Suprapubic skin (tissue), 4 donors: ENCODE results near the gene SPOCK3.
"Not testable (repeated sequence)": the region's sequence is repeated elsewhere in the genome, so short reads cannot be mapped to it uniquely, and the experiment has no call there.

Source experiments
- CTCF ChIP-seq, 2 donors: fragments of 200-600 bp in 1 of 2; fragments of 450-650 bp in 1 of 2; sonication (generic) in 1 of 2; IDR thresholded peaks; one replicate each; pipeline ENCODE4 v1.5.1; 2016 to 2019; ENCODE audit warnings: antibody characterized with exemption in 2 of 2, mild to moderate bottlenecking in 1 of 2, moderate library complexity in 1 of 2
- EP300 ChIP-seq: sonication (generic); formaldehyde crosslinking; IDR thresholded peaks from one replicate; pipeline ENCODE4 v1.6.1; 2017; ENCODE audit warnings: antibody characterized with exemption
- POLR2A ChIP-seq, 2 donors: fragments of 450-650 bp; IDR thresholded peaks; one replicate each; pipeline ENCODE4 v1.6.1; 2017; ENCODE audit warnings: antibody characterized with exemption in 2 of 2, mild to moderate bottlenecking in 2 of 2, moderate library complexity in 2 of 2
- POLR2AphosphoS5 ChIP-seq, 3 donors: sonication (generic); formaldehyde crosslinking; IDR thresholded peaks; one replicate each; pipeline ENCODE4 v1.6.1; 2017; ENCODE audit warnings: antibody characterized with exemption in 3 of 3

DNA sequence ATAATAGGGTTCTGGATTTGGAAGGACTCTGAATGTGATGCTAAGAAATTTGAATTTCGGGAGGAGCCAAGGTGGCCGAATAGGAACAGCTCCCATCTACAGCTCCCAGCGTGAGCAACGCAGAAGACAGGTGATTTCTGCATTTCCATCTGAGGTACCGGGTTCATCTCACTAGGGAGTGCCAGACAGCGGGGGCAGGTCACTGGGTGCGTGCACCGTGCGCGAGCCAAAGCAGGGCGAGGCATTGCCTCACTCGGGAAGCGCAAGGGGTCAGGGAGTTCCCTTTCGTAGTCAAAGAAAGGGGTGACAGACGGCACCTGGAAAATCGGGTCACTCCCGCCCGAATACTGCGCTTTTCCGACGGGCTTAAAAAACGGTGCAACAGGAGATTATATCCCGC is 383.9 kb downstream of the SPOCK3 start:
- TF ChIP-seq CTCF (IDR thresholded peaks at IDR 0.05); POLR2A (IDR thresholded peaks at IDR 0.05); POLR2AphosphoS5 (IDR thresholded peaks at IDR 0.05); EP300: not testable (repeated sequence)
